HL-60 (cell line): ENCODE results near the gene FAM90A1.
"Not testable (repeated sequence)": the region's sequence is repeated elsewhere in the genome, so short reads cannot be mapped to it uniquely, and the experiment has no call there.

Experiments used
- GABPA ChIP-seq: IDR thresholded peaks from 2 replicates; pipeline ENCODE4 v1.6.1; 2012; ENCODE audit warnings: low read depth
- POLR2AphosphoS5 ChIP-seq: IDR thresholded peaks from 2 replicates; pipeline ENCODE4 v1.6.1; 2012; ENCODE audit warnings: low read depth
- SPI1 ChIP-seq: IDR thresholded peaks from 2 replicates; pipeline ENCODE4 v1.6.1; 2012; ENCODE audit warnings: low read depth, mild to moderate bottlenecking, borderline replicate concordance
- TF ChIP-seq, protein P1 (sequence below): IDR thresholded peaks from one replicate; pipeline ENCODE4 v1.5.1; 2011; ENCODE audit warnings: low read length, control low read depth, inconsistent platforms; ENCODE audit not compliant: insufficient read depth
- TF ChIP-seq, protein P2 (sequence below): IDR thresholded peaks from 2 replicates; pipeline ENCODE4 v1.6.1; 2012; ENCODE audit warnings: low read depth; ENCODE audit not compliant: insufficient replicate concordance

GRCh38 chr12:8252056-8252818, 24.8 kb upstream of the FAM90A1 start:
- TF ChIP-seq, protein P1, sequence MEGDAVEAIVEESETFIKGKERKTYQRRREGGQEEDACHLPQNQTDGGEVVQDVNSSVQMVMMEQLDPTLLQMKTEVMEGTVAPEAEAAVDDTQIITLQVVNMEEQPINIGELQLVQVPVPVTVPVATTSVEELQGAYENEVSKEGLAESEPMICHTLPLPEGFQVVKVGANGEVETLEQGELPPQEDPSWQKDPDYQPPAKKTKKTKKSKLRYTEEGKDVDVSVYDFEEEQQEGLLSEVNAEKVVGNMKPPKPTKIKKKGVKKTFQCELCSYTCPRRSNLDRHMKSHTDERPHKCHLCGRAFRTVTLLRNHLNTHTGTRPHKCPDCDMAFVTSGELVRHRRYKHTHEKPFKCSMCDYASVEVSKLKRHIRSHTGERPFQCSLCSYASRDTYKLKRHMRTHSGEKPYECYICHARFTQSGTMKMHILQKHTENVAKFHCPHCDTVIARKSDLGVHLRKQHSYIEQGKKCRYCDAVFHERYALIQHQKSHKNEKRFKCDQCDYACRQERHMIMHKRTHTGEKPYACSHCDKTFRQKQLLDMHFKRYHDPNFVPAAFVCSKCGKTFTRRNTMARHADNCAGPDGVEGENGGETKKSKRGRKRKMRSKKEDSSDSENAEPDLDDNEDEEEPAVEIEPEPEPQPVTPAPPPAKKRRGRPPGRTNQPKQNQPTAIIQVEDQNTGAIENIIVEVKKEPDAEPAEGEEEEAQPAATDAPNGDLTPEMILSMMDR = not testable (repeated sequence)
- TF ChIP-seq, protein P2, sequence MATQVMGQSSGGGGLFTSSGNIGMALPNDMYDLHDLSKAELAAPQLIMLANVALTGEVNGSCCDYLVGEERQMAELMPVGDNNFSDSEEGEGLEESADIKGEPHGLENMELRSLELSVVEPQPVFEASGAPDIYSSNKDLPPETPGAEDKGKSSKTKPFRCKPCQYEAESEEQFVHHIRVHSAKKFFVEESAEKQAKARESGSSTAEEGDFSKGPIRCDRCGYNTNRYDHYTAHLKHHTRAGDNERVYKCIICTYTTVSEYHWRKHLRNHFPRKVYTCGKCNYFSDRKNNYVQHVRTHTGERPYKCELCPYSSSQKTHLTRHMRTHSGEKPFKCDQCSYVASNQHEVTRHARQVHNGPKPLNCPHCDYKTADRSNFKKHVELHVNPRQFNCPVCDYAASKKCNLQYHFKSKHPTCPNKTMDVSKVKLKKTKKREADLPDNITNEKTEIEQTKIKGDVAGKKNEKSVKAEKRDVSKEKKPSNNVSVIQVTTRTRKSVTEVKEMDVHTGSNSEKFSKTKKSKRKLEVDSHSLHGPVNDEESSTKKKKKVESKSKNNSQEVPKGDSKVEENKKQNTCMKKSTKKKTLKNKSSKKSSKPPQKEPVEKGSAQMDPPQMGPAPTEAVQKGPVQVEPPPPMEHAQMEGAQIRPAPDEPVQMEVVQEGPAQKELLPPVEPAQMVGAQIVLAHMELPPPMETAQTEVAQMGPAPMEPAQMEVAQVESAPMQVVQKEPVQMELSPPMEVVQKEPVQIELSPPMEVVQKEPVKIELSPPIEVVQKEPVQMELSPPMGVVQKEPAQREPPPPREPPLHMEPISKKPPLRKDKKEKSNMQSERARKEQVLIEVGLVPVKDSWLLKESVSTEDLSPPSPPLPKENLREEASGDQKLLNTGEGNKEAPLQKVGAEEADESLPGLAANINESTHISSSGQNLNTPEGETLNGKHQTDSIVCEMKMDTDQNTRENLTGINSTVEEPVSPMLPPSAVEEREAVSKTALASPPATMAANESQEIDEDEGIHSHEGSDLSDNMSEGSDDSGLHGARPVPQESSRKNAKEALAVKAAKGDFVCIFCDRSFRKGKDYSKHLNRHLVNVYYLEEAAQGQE = not testable (repeated sequence)
- not testable (repeated sequence) for TF ChIP-seq POLR2AphosphoS5, GABPA, SPI1
